22Rv1 (cell line): Measurements from ENCODE around the gene AZIN2.

Experiments
- CTCF ChIP-seq: fragments of 450-650 bp; IDR thresholded peaks from 2 replicates; pipeline ENCODE4 v1.5.1; 2017; ENCODE audit warnings: mild to moderate bottlenecking
- ZFX ChIP-seq: fragments of 450-650 bp; IDR thresholded peaks from 2 replicates; pipeline ENCODE4 v1.6.1; 2017; ENCODE audit warnings: antibody characterized with exemption, borderline replicate concordance

- TF ChIP-seq CTCF (no peak), ZFX (no peak)
Observed at GRCh38 chr1:33099290-33100118, 18.6 kb downstream of the AZIN2 start.
